Effector CD4-positive, alpha-beta T cell (primary cell): ENCODE data around the gene BEGAIN.
A peak's percentile ranks its signal among the peaks of the same experiment; 100 is the strongest.

Experiments used
- DNase-seq: peaks from one replicate; pipeline ENCODE4 v3.0.0-alpha.2; 2020

Gene BEGAIN

DNA sequence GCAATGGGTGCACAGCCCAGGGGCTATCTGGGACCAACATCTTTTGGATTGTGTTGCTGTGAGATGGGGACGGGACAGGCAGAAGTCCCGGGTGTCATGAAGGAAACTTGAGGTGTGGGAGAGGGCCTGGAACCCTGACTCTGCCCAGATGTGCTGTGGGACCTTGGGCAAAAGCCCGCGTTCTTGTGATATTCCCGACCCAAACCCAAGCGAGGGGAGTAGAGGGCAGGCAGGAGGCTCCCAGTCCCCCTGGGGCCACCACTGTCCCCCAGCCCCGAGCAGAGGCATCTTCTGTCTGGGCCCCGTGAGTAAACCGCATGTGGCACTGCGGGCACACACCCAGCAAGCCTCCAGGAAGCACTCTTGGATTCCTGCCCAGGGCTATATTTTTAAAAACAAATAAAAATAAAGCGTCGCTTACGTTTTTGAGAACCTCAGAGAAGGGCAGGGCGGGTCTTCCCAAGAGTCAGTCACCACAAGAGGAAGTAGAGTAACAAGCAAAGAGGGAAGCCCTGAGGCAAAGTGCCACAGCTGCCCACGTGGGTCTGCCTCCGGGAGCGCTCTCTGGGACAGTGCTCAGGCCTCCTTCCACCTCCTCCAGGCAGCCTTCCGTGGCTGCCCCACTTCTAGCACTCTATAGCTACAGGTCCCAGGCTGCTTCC is 39.5 kb downstream of the BEGAIN start:
- peak; percentile 52 for DNase-seq

DNA sequence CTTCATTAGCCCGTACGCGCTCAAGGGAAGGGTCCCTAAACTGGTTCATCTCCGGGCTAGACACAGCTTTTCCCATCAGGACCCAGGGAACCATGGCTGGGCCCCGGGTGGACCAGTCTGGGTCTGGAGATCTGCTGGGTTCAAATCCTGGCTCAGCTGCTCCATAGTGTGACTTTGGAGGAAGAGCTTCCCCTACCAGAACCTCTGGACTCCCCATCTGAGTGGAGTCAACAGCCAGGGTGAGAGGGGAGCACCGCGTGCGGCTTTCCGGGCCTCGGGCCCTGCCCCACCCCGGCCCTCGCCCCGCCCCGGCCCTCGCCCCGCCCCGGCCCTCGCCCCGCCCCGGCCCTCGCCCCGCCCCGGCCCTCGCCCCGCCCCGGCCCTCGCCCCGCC is 41.2 kb downstream of the BEGAIN start:
- no peak for DNase-seq

DNA sequence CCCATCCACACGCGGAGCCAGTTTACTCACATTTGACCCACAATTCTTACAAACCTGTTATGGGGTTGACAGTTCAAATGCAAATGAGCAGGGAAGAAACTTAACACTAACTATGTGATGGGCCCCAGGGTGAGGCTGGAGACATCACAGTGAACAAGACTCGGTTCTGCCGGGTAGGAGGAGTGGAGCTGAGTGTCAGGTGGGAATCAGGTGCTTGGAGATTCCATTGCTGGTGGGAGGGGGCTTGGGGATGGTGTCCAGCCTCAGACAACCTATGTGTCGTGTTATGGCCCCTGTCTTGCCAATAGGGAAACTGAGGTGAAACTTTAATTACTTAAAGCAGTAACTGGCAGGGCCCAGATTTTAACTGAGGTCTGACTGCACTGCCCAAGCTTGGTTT is 41.9 kb downstream of the BEGAIN start:
- DNase-seq: no peak

DNA sequence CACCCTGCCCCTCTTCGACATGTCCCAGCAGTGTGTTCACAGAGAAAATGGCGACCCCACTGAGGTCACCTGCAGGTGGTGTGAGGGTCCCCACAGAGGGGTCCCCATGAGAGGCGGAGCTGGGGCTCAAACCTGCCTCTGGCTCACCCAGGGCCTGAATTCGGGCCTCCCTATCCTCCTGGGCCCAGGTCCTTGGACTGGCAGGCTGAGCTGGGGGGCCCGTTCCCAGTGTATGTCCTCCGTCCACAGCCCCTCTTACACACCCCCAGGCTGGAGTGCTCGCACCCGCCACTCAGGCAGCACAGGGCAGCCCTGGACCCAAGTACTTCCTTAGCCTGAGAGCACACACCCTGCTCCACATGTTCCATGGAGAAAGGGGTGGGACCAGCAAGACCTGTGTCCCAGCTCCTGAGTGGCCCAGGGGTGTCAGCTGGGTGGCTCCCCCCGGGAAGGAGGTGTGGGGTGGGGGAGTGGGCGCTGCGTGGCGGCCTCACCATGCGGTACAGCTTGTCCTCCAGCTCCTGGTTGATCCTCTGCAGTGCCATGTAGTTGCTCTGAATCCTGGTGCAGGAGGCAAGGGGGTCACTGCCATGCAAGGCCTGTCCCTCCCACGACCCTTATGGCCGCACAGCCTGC is 42.6 kb downstream of the BEGAIN start:
- no peak for DNase-seq

DNA sequence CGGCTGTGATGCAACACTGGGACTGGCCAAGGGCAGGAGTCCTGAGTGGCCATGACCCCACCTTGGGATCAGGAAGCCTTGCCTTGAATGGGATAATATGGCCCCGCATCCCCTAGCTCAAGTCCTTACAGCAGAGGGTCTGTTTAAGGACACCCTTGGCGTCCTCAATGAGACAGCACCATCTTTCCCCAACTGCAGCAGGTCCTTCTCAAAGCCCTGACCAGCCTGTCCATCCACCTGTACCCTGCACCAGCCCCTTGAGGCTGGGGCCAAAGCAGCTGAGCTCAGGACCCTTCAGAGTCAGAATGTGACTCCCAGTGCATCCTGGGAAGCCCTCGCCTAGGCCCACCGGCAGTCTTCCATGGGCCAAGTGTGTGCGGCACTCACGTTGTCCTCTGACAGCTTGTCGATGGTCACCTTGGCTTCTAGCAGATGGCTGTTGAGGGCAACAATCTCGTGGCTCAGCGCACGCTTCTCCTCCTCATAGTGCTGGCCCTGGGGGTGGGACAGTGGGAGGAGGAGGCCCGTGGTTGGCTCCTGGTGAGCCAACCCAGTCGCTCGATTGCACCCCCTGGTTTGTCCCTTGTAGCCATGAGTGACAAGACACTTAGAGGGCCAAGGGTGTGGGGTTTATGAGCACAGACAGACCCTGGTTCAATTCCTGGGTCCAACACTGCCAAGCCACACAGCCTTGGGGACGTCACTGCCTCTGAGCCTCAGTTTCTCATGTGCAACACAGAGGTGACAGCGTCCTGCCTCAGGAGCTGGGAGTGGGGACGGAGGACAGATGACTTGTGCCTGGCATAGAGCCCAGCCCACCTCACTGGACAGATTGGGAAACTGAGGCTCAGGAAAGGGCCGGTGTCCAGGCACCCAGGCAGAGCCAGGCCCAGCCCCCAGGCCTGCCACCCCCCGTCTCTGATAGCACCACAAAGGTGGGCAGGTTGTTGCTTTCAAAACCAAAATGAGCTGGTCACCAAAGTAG is 43.5 kb downstream of the BEGAIN start:
- no peak for DNase-seq

DNA sequence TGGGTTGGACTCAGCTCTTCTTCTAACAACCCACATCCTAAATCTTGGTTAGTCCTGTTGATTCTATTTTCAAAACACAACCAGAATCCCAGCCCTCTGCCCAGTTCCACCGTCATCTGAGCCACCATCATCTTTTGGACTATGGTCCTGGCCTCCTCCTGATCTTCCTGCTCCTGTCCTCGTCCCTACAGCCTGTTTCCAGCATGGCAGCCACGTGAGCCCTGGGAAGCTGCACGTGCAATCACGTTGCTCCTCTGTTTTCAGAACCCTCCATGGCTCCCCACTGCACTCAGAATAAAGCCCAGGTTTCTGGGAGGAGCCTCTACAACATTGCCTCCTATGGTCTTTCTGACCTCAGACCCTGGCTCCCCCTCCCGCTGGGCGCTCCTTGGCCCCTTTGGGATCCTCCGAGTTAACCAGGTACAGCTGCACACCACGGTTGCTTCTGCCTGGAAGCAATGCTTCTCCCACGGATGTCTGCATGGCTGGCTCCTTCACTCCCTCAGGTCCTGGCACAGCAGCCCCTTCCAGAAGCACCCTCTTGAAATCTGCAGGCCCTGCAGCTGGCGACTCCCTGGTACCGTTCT is 44.5 kb downstream of the BEGAIN start:
- no peak for DNase-seq

DNA sequence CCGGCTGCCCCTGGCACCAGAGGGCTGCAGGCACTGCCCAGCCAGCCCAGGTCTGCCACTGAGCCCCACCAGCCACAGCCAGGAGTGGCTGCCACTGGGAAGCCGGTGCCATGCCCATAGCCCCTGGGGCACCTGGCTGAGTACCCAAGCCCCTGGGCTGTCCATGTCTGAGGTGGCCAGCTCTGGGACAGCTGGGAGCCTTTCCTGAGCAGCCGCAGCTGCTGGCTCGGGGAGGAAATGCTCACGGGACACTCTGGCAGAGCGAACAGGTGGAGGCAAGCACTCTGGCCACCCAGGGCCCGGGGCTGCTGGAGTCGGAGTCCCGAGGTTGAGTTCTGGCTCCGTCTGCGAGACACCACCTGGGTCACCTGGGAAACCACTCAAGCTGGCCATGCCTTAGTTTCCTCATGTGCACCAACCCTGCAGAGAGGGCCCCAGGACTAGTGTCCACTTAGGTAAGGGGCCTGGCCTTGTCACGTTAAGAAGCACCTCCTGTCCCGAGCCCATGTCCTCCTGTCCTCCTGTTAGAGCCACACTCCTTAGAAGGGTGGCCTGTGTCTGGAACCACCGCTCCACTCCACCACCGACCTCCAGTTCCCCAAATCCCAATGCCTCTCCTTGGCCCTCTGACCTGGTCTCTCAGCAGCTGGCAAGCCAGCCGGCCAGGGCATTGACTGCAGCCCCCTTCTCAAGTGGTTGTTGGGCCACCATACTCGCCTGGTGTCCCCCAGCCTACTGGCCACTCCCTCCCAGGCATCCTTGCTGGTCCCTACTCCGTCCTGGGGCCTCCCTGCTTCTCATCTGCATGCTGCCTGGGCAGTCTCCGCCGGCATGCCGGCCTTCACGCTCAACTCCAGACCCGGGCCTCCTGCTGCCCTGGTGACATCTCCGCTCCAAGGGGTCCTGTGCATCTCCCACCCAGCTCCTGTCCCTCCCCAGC is 45.3 kb downstream of the BEGAIN start:
- no peak for DNase-seq

DNA sequence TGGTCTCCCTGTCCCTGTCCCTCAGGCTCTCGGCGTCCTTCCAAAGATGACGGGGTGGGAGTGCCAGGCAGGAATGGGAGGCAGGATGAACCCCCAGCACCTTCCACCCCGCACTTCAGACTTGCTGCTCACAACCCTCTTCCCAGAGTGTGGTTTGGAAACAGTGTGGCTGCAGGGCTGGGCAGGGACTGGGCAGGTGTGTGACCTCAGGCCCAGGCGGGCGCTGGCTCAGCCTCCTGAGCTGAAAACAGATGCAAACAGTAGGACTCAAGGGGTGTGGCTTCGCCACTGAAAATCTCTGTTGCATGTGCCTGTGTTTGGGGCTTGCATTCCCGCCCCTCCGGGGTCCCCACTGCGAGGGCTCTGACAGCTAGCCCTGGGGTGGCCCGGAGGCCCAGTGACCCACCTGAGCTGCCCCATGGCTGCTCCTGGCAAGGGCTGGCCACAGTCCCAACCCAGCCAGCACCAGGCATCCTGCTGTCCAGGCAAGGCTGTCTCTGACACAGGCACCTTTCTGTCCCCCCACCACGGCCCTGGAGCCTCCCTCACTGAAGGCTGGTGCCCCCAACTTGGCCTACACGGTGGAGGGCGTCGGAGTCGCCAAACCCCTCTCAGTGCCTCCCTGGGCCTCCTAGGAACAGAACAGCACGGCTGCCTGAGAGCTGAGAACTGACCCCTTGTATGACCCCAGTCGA is 46.1 kb downstream of the BEGAIN start:
- DNase-seq: no peak

DNA sequence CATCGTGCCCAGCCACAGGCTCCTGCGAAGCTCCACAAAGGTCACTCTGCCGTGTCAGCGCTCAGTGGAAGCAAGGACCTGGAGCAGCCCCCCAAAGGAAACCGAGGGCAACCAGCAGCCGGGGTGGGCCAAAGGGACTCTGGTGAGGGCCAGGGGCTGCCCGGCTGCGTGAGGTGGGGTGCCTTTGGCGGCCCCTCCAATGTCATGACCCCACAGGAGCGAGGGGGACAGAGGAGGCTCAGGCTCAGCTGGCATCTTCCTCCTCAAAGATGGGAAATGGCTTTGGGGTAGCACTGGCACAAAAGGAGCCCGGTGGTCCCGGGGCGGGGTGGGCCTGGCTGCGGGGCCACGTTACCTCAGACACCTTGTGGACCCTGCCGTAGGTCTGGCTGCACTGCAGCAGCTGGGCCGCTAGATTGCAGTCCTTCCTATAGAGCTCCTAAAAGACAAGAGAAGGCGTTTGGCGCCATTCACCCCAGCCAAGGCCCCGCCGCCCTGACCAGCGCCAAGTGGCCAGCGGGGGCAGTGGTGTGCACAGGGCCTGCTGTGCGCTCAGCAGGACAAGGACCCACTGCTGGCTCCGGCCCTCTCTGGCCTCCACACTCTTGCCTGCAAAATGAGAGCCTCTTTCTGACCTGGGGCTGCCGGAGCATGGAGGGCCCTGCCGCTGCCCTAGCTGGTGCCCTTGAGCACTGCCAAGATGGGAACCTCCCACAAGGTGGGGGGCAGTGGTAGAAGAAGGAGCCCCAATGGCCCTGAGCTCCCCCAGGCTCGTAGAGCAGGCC is 46.9 kb downstream of the BEGAIN start:
- no peak for DNase-seq

DNA sequence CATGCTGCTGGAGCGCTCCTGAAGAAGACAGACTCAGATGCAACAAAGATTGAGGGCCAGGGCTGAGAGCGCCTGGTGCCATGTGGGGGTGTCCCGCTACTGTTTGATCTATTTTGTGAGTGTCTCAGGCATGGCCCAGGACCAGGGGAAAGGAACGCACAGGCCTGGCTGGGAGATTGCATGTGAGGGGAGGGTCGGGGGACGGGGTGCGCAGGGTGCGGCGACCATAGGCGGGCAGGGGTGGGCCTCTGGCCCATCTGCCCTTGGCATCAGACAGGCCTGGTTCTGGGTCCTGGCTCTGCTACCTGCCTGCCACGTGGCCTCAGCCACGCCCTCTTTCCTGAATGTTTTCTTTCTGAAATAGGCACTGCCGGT is 47.5 kb downstream of the BEGAIN start:
- DNase-seq: no peak

DNA sequence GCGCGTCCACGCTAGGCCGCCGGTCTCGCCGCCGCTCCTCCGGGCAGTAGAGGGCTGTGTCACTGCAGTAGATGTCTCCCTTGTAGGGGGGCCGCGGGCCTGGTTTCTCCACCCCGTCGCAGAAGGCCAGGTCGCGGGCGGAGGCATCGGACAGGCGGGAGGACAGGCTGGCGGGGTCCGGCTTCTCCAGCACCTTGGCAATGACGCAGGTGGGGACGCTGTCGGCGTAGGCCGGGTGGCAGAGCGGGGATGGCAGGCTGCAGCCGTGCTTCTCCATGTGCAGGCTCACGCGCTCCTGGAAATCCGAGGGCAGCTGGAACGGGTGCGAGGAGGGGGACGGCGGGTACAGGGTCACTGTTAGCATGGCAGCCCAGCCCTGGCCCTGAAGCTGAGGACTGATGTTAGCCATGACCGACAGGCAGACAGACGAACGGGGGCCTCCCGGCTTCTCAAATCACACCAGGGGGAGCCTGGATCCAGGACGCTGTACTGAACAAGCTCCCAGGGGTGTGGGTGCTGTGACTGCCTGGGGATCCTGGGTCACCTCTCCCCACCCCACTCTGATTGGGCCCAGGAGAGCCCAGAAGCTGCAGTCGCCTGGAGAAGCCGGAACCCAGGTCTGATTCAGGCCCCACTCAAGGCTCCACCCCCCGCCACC is 48.1 kb downstream of the BEGAIN start:
- DNase-seq: no peak

DNA sequence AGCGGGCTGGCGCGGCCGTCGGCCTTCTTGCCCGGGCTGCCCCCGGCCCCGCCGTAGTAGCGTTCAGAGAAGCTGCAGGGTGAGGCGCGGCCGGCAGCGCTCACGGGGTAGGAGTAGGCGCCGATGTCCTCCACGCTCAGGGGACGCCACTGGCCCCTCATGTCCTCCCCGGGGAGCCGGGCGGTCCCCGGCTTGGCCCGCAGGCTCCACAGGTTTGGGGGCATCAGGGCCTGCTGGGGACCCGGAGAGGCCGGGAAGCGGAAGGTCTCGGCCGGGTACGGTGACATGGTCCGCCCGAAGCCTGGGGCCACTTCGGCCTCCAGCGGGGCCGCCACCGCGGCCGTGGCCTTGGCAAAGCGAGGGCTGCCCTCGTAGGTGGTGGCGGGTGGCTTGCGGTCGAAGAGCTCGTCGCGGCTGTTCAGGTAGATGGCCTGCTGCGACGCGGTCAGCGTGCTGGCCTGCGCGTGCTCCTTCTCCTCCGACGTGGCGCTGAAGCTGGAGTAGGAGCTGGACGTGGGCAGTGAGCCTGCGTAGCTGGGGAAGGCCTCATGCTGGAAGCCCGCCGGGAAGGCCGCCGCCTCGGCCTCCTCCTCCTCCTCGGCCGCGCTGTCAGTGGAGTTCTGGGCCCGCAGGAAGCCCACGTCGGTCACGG is 48.7 kb downstream of the BEGAIN start:
- DNase-seq: no peak

DNA sequence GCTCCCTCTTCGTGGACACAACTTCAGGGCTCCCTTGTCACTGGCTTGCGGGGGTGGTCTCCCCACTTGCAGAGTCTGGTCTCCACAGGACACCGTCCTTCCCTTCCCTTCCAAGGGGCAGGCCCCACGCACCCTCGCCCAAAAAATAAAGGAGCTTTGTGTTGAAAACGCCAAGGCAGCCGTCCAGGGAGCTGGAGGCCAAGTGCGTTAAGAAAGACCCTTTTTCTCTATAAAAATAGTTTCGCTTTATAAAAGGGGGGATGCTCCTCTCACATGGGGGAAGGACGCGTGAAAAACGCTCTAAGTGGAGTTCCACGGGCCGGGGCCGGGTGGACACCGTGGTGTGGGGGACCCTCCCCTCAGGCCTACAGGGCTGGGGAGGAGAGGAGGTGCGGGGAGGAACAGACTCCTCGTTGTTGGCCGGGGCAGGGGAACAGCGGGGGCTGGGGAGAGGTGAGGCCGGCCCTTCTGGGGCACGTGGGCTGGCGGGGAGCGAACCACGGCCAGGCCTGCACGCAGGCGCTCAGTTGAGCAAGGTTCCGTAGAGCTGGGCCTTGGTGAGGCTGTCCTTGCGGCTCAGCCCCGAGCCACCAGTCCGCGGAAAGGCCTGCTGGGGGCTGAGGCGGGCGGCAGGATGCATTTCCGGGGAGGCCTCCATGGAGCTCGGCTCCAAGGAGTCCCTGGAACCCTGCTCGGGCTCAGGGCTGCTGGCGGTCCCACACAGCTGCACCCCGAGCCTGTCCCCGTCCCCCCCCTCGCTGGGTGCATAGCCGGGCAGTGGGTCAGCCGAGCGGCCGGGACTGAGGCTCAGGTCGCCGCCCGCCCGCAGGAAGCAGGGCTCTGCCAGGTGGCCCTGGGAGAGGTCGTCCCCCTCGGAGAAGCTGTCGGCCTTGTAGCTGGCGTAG is 49.5 kb downstream of the BEGAIN start:
- DNase-seq: no peak

DNA sequence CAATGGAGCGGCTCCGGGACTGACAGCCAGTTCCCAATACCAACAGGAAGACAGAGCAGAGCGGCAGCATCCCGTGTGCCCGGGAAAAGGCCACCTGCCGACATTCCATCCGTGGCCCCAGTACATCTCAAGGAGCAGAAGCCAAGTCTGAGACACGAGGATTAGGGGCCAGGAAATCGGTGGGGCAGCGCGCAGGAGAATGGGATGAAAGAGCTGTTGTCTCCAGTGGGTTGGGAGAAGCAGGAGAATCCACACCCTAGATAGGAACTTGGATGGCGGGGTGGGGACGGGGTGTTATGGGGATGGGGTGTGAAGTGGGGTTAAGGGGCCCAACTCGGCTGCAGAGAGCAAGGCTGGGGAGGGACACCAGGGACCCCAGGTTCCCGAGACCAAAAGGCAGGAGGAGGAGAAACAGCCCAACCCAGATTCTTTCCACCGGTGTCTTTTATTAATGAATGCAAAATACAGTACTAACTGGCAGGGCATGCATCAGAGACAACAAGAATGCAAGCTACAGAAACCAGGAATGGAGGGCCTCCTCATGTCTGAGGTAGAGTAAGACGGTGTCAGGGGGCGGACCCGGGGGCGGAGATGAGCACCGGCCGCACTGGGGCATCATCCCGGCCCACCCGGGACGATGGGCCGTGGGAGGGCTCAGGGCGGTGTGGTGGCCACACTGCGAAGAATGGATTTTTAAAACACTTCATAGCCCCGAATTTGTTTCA is 50.3 kb downstream of the BEGAIN start:
- no peak for DNase-seq

DNA sequence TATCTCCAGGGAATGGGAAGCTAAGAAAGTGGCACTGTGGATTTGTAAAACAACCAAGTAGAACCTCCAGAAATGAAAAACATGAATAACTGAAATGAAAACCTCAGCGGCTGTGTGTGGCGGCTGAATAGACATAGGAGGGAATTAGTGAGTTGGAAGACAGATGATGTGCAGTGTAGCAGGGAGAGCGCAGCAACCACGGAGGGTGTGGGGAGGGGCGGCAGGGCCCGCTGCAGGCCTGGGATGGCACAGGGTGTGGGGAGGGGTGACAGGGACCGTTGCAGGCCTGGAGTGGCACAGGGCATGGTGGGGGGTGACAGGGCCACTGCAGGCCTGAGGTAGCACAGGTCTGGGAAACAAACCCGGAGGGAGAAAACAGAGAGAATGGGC is 51.1 kb downstream of the BEGAIN start:
- no peak for DNase-seq

DNA sequence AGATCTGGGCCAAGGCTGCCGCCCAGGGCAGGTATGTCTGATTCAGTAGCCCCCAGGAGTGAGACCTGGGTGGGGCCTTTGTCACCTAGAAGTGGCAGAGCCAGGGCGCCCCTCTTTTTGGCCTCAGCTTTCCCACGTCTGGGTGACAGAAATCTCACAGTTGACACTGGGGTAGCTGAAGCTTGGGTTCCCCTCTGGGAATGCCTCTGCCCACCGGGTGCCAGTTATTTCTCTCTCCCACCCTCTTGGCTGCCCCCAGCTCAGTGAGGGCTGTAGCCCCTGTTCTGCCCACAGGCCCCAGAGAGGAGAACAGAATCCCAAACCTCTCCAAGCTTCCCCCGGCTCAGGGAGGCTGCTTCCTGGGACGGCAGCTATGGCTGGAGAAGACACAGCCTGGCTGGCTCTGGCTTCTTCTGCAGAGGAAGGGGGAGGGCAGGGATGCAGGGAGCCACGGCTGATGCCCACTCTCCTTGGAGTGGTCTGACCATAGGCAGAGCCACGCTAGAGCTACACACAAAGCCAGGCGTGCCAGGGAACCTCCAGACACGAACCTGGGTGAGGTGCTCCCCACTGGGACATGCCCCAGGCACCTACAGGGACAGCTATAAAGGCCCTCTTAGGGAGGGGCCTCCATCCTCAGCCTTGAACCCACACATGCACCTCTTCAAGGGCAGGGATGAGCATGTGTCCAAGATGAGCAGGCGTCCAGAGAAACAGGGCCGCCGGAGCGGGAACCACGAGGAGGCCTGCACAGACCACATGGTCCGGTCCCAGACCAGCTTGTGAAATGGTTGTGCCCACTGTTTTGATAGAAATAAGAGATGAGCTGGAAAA is 51.7 kb downstream of the BEGAIN start:
- DNase-seq: no peak
